Endothelial cell of umbilical vein (primary cell): Measurements from ENCODE around the gene SEMA3E. TPM values are rescaled to one million over a fixed set of nuclear protein-coding genes. Genes with fewer than 3 reads are reported as not detected.

ENCODE experiments used
- BruUV-seq: library from RNA; stranded (reverse); fragments of 400-500 nt; replicated peaks from 2 replicates; lab custom pipeline; 2021; lab: Mats Ljungman, UMichigan
- CTCF ChIA-PET: fragments of 300-600, 350-600 bp; sonication (Branson Sonifier 250); formaldehyde crosslinking; loops from one replicate; lab custom pipeline; 2021; ENCODE audit warnings: antibody characterized with exemption, inconsistent platforms; lab: Charles Lee
- POLR2A ChIA-PET: fragments of 300-600, 350-600 bp; sonication (Branson Sonifier 250); formaldehyde crosslinking; loops from one replicate; lab custom pipeline; 2021; ENCODE audit warnings: antibody characterized with exemption, inconsistent platforms; lab: Charles Lee
- DNase-seq: peaks from one replicate; pipeline ENCODE4 v3.0.0-alpha.2; 2011; ENCODE audit warnings: low read depth, low spot score
- FAIRE-seq: peaks from 2 replicates; lab custom pipeline; 2011; peaks lifted over from hg19 to GRCh38; lab: Jason Lieb, UNC
- H2AFZ ChIP-seq: 2 replicates; pipeline ENCODE4 v1.6.0; 2012; ENCODE audit warnings: low read depth, low read length, control low read depth, inconsistent platforms
- H3K27ac ChIP-seq: 2 replicates; pipeline ENCODE4 v1.5.1; 2011; ENCODE audit warnings: low read depth, mild to moderate bottlenecking, control low read depth, low read length, moderate library complexity; ENCODE audit not compliant: insufficient read depth
- H3K27me3 ChIP-seq, 2 experiments: 2 replicates each; pipeline versions ENCODE4 v1.6.0 to v1.6.1; 2011; ENCODE audit warnings: low read length in 2 of 2, mixed read lengths in 1 of 2; ENCODE audit not compliant: control insufficient read depth in 2 of 2, insufficient read depth in 2 of 2
- H3K36me3 ChIP-seq, 2 experiments: 2 replicates in 1 of 2; 3 replicates in 1 of 2; pipeline ENCODE4 v1.5.1; 2011; ENCODE audit warnings: low read length in 2 of 2, mild to moderate bottlenecking in 1 of 2, moderate library complexity in 1 of 2; ENCODE audit not compliant: control insufficient read depth in 2 of 2, insufficient read depth in 2 of 2; ENCODE audit errors: extremely low read depth in 1 of 2
- H3K4me1 ChIP-seq: 3 replicates; pipeline ENCODE4 v1.5.1; 2011; ENCODE audit warnings: mild to moderate bottlenecking, low read length; ENCODE audit not compliant: control insufficient read depth, insufficient read depth; ENCODE audit errors: extremely low read depth
- H3K4me2 ChIP-seq: 2 replicates; pipeline ENCODE4 v1.6.1; 2011; ENCODE audit warnings: low read length, control low read depth, mixed read lengths; ENCODE audit not compliant: insufficient read depth
- H3K4me3 ChIP-seq, 3 experiments: fragments of 200-600 bp in 1 of 3; sonication (generic), shearing (Covaris generic) in 1 of 3; replicated peaks in 1 of 3; 2 replicates each; pipeline ENCODE4 v1.5.1; 2011 to 2016; ENCODE audit warnings: control low read depth in 3 of 3, low read length in 3 of 3, mild to moderate bottlenecking in 2 of 3, inconsistent platforms in 1 of 3, low read depth in 1 of 3, moderate library complexity in 1 of 3; ENCODE audit not compliant: insufficient read depth in 1 of 3
- H3K79me2 ChIP-seq: 2 replicates; pipeline ENCODE4 v1.6.0; 2012; ENCODE audit warnings: low read length, inconsistent platforms; ENCODE audit not compliant: control insufficient read depth, insufficient read depth
- H3K9ac ChIP-seq: replicated peaks from 2 replicates; pipeline ENCODE3; 2011; ENCODE audit warnings: low read length, control low read depth; ENCODE audit not compliant: insufficient read depth; ENCODE audit errors: extremely low read depth
- H3K9me1 ChIP-seq: replicated peaks from 3 replicates; pipeline ENCODE4 v1.6.0; 2011; ENCODE audit warnings: mild to moderate bottlenecking, low read length; ENCODE audit not compliant: control insufficient read depth, insufficient read depth; ENCODE audit errors: extremely low read depth
- H3K9me3 ChIP-seq: replicated peaks from 2 replicates; pipeline ENCODE4 v1.5.1; 2012; ENCODE audit warnings: low read length, inconsistent platforms; ENCODE audit not compliant: control insufficient read depth, insufficient read depth
- H4K20me1 ChIP-seq: replicated peaks from 2 replicates; pipeline ENCODE3; 2011; ENCODE audit warnings: mild to moderate bottlenecking, low read length; ENCODE audit not compliant: control insufficient read depth, insufficient read depth; ENCODE audit errors: extremely low read depth
- CTCF ChIP-seq, 2 donors: IDR thresholded peaks; 1 replicate in 1 of 2; 2 replicates in 1 of 2; pipeline ENCODE4 v1.5.1; 2011; ENCODE audit warnings: low read length in 2 of 2, mild to moderate bottlenecking in 2 of 2, moderate library complexity in 2 of 2, control low read depth in 1 of 2, inconsistent platforms in 1 of 2, low read depth in 1 of 2; ENCODE audit not compliant: insufficient read depth in 1 of 2; ENCODE audit errors: extremely low read depth in 1 of 2
- EZH2 ChIP-seq: IDR thresholded peaks from 2 replicates; pipeline ENCODE4 v1.6.1; 2012; ENCODE audit warnings: borderline replicate concordance, low read depth, mild to moderate bottlenecking, moderate library complexity, low read length, inconsistent platforms; ENCODE audit not compliant: severe bottlenecking
- FOS ChIP-seq: IDR thresholded peaks from 2 replicates; pipeline ENCODE4 v1.6.1; 2011; ENCODE audit warnings: mild to moderate bottlenecking, low read length, moderate library complexity, borderline replicate concordance; ENCODE audit not compliant: insufficient read depth
- JUN ChIP-seq: IDR thresholded peaks from 2 replicates; pipeline ENCODE4 v1.6.1; 2011; ENCODE audit warnings: borderline replicate concordance, low read depth; ENCODE audit not compliant: insufficient read length, insufficient read depth
- MAX ChIP-seq: IDR thresholded peaks from 2 replicates; pipeline ENCODE4 v1.6.1; 2011; ENCODE audit not compliant: insufficient read depth, insufficient read length
- POLR2A ChIP-seq: IDR thresholded peaks from 2 replicates; pipeline ENCODE4 v1.6.1; 2012; ENCODE audit warnings: low read depth, mild to moderate bottlenecking, control low read depth, low read length
- POLR2AphosphoS5 ChIP-seq: IDR thresholded peaks from 2 replicates; pipeline ENCODE4 v1.6.1; 2012; ENCODE audit warnings: low read depth, mild to moderate bottlenecking, control low read depth, low read length, moderate library complexity; ENCODE audit not compliant: insufficient read depth
- dilution Hi-C: fragments of 300-500 bp; cut with MboI; formaldehyde crosslinking; loops from one replicate; pipeline ENCODE4 v1.15.0; 2019; ENCODE audit warnings: low sequenced_read_pairs; ENCODE audit not compliant: extremely low pct_ligation_motif_present
- intact Hi-C: fragments of 100-400 bp; cut with micrococcal nuclease; formaldehyde crosslinking; loops from one replicate; pipeline ENCODE4 v1.10.0; 2022
- polyA plus RNA-seq, 4 experiments: library from polyadenylated mRNA; depleted of rRNA in 3 of 4; stranded (reverse) in 3 of 4; unstranded in 1 of 4; fragments of >200 nt; gene quantifications; 2 replicates each; pipeline versions ENCODE4 v1.2.1 to v1.2.3, GENCODE V29; 2011 to 2012; ENCODE audit warnings: missing spikeins in 1 of 4
- total RNA-seq: library from RNA; stranded (reverse); gene quantifications from 2 replicates; pipeline ENCODE4 v1.2.3, GENCODE V29; 2021

SEMA3E gene
- total and polyA plus RNA-seq, 2 donors (not counting 3 experiments of a cell fraction or from before 2014, with no cell fraction given) = not detected

- H3K9ac ChIP-seq = no peak overlapping the region
- H3K9me1 ChIP-seq = no peaks in the 10 kb centered on the region
- TF ChIP-seq CTCF (IDR thresholded peaks at IDR 0.05; ENCODE audit: extremely low read depth in 1 of 2, insufficient read depth in 1 of 2, low read depth in 1 of 2, low read length in 2 of 2) (no peak), FOS (no peak), JUN (no peak)
- no peak overlapping the region for H3K4me3 ChIP-seq
- ChIA-PET CTCF (no interaction called here), POLR2A (no interaction called here)
- no peaks in the 10 kb centered on the region for H4K20me1 ChIP-seq
- DNase-seq (no peak), FAIRE-seq (no peak)
- no peaks in the 10 kb centered on the region for H3K4me1 ChIP-seq
- no peaks in the 10 kb centered on the region for H3K79me2 ChIP-seq
- no peak overlapping the region for H3K4me2 ChIP-seq
- dilution Hi-C loops (no loop called here), intact Hi-C loops (no loop called here)
- no TSS peak for BruUV-seq
- no peak overlapping the region for H2AFZ ChIP-seq
- no peak overlapping the region for H3K27ac ChIP-seq
- peaks cover under 1 to 3% of the 10 kb centered on the region in 2 experiments for H3K27me3 ChIP-seq
- H3K36me3 ChIP-seq = no peaks in the 10 kb centered on the region
- H3K9me3 ChIP-seq = no peaks in the 10 kb centered on the region
These were observed 192.5 kb downstream of the SEMA3E start for GRCh38 chr7:83456413-83456812.

DNA sequence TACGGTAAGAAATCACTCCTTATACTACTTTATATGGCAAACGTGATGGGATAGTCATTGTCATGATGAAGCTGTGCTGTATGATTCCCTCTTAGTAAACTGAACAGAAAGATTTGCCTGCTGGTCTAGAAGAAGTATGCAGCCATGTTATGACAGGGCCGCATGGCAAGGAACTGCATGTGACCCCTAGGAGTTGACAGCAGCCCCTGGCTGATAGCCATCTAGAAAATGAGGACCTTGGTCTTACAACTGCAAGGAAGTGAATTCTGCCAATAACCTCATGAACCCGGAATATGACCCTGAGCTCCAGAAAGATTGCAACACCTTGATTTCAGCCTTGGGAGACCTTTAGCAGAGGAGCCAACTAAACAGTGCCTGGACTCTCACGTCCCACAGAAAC, 193.3 kb downstream of the SEMA3E start:
- intact Hi-C loops (no loop called here), dilution Hi-C loops (no loop called here)
- Histone ChIP-seq H3K27ac (no peak overlapping the region), H3K9ac (no peak overlapping the region), H3K4me2 (no peak overlapping the region), H3K27me3 (peaks cover 3 to 4% of the 10 kb centered on the region in 2 experiments), H3K9me1 (no peaks in the 10 kb centered on the region), H3K36me3 (no peaks in the 10 kb centered on the region), H4K20me1 (no peaks in the 10 kb centered on the region), H3K79me2 (no peaks in the 10 kb centered on the region), H3K4me1 (no peaks in the 10 kb centered on the region), H3K9me3 (no peaks in the 10 kb centered on the region), H3K4me3 (no peak overlapping the region), H2AFZ (no peak overlapping the region)
- ChIA-PET POLR2A (no interaction called here), CTCF (no interaction called here)
- DNase-seq (no peak), FAIRE-seq (no peak)
- TF ChIP-seq POLR2AphosphoS5 (no peak), MAX (no peak), CTCF (IDR thresholded peaks at IDR 0.05; ENCODE audit: extremely low read depth in 1 of 2, insufficient read depth in 1 of 2, low read depth in 1 of 2, low read length in 2 of 2) (no peak), FOS (no peak), JUN (no peak), EZH2 (no peak), POLR2A (no peak)
- BruUV-seq = no TSS peak
